HEK293 (cell line): ENCODE measurements around the gene ITGA8.

Experiments used
- CTCF ChIA-PET: fragments of 350-600 bp; formaldehyde crosslinking; extraction: SDS; loops from one replicate; lab custom pipeline; 2021; ENCODE audit warnings: antibody characterized with exemption; lab: Yijun Ruan, JAX
- POLR2A ChIA-PET: fragments of 300-600 bp; formaldehyde crosslinking; extraction: SDS; loops from one replicate; lab custom pipeline; 2020; ENCODE audit warnings: antibody characterized with exemption, inconsistent platforms; lab: Yijun Ruan, JAX
- H3K27ac ChIP-seq: fragments of 200-500 bp; sonication (Bioruptor generic); 2 replicates; pipeline ENCODE4 v1.5.1; 2014; ENCODE audit warnings: low read depth, low read length, control low read depth, inconsistent platforms; ENCODE audit errors: extremely low read depth
- H3K36me3 ChIP-seq, 2 experiments: fragments of 200-500 bp in 1 of 2; sonication (Bioruptor generic) in 1 of 2; 1 replicate in 1 of 2; 2 replicates in 1 of 2; pipeline ENCODE4 v1.5.1; 2014 to 2017; ENCODE audit warnings: inconsistent platforms in 2 of 2, low read length in 2 of 2; ENCODE audit not compliant: control insufficient read depth in 2 of 2, insufficient read depth in 1 of 2
- H3K4me1 ChIP-seq: fragments of 200-500 bp; sonication (Bioruptor generic); 2 replicates; pipeline ENCODE4 v1.5.1; 2014; ENCODE audit warnings: mild to moderate bottlenecking, low read length, inconsistent platforms; ENCODE audit not compliant: control insufficient read depth, insufficient read depth
- H3K4me3 ChIP-seq: 2 replicates; pipeline ENCODE4 v1.5.1; 2011; ENCODE audit warnings: low read depth, mild to moderate bottlenecking, control low read depth, low read length, moderate library complexity
- H3K9me3 ChIP-seq: fragments of 200-500 bp; sonication (Bioruptor generic); 2 replicates; pipeline ENCODE4 v1.5.1; 2014; ENCODE audit warnings: low read depth, low read length, inconsistent platforms; ENCODE audit not compliant: control insufficient read depth, insufficient read depth
- AEBP2 ChIP-seq: fragments of 450-650 bp; formaldehyde crosslinking; IDR thresholded peaks from 2 replicates; pipeline ENCODE4 v1.5.1; 2016; ENCODE audit warnings: missing biosample characterization, missing genetic modification characterization, borderline replicate concordance
- EGR2 ChIP-seq: fragments of 450-650 bp; formaldehyde crosslinking; IDR thresholded peaks from 2 replicates; pipeline ENCODE4 v1.5.1; 2016; ENCODE audit warnings: low read depth, missing biosample characterization, missing genetic modification characterization
- GLIS1 ChIP-seq: fragments of 450-650 bp; formaldehyde crosslinking; IDR thresholded peaks from 2 replicates; pipeline ENCODE4 v1.5.1; 2016; ENCODE audit warnings: missing biosample characterization, missing genetic modification characterization
- KLF10 ChIP-seq: fragments of 450-650 bp; IDR thresholded peaks from 2 replicates; pipeline ENCODE4 v1.5.1; 2018; ENCODE audit warnings: missing biosample characterization, mild to moderate bottlenecking, missing genetic modification characterization
- KLF9 ChIP-seq: fragments of 450-650 bp; formaldehyde crosslinking; IDR thresholded peaks from 2 replicates; pipeline ENCODE4 v1.5.1; 2016; ENCODE audit warnings: missing biosample characterization, missing genetic modification characterization, low read depth
- OSR2 ChIP-seq: fragments of 450-650 bp; formaldehyde crosslinking; IDR thresholded peaks from 2 replicates; pipeline ENCODE4 v1.5.1; 2016; ENCODE audit warnings: missing biosample characterization, missing genetic modification characterization
- SCRT1 ChIP-seq: fragments of 450-650 bp; formaldehyde crosslinking; IDR thresholded peaks from 2 replicates; pipeline ENCODE4 v1.5.1; 2016; ENCODE audit warnings: missing biosample characterization, missing genetic modification characterization, borderline replicate concordance
- SCRT2 ChIP-seq: fragments of 450-650 bp; formaldehyde crosslinking; IDR thresholded peaks from 2 replicates; pipeline ENCODE4 v1.5.1; 2016; ENCODE audit warnings: missing biosample characterization, missing genetic modification characterization
- WT1 ChIP-seq: fragments of 450-650 bp; formaldehyde crosslinking; IDR thresholded peaks from 2 replicates; pipeline ENCODE4 v1.5.1; 2016; ENCODE audit warnings: missing biosample characterization, missing genetic modification characterization
- ZBTB1 ChIP-seq: fragments of 450-650 bp; formaldehyde crosslinking; IDR thresholded peaks from 2 replicates; pipeline ENCODE4 v1.5.1; 2016; ENCODE audit warnings: missing biosample characterization, missing genetic modification characterization
- ZNF292 ChIP-seq: fragments of 450-650 bp; formaldehyde crosslinking; IDR thresholded peaks from 2 replicates; pipeline ENCODE4 v1.5.1; 2016; ENCODE audit warnings: low read depth, missing biosample characterization, missing genetic modification characterization, borderline replicate concordance
- ZNF423 ChIP-seq: fragments of 450-650 bp; formaldehyde crosslinking; IDR thresholded peaks from 2 replicates; pipeline ENCODE4 v1.5.1; 2016; ENCODE audit warnings: missing biosample characterization, missing genetic modification characterization
- ZNF473 ChIP-seq: fragments of 450-650 bp; formaldehyde crosslinking; IDR thresholded peaks from 2 replicates; pipeline ENCODE4 v1.5.1; 2017; ENCODE audit warnings: missing biosample characterization, missing genetic modification characterization
- ZNF626 ChIP-seq: fragments of 450-650 bp; sonication (Bioruptor Pico); formaldehyde crosslinking; IDR thresholded peaks from 2 replicates; pipeline ENCODE4 v1.5.1; 2018; ENCODE audit warnings: missing biosample characterization, missing genetic modification characterization, inconsistent platforms
- ZNF639 ChIP-seq: fragments of 450-650 bp; formaldehyde crosslinking; IDR thresholded peaks from 2 replicates; pipeline ENCODE4 v1.5.1; 2016; ENCODE audit warnings: missing biosample characterization, missing genetic modification characterization
- ZNF645 ChIP-seq: fragments of 450-650 bp; formaldehyde crosslinking; IDR thresholded peaks from 2 replicates; pipeline ENCODE4; 2016; ENCODE audit warnings: missing biosample characterization, missing genetic modification characterization
- ZNF658 ChIP-seq: fragments of 450-650 bp; formaldehyde crosslinking; IDR thresholded peaks from 2 replicates; pipeline ENCODE4; 2016; ENCODE audit warnings: missing biosample characterization, missing genetic modification characterization
- ZSCAN4 ChIP-seq: fragments of 450-650 bp; formaldehyde crosslinking; IDR thresholded peaks from 2 replicates; pipeline ENCODE4 v1.5.1; 2017; ENCODE audit warnings: missing biosample characterization, missing genetic modification characterization
- ZXDB ChIP-seq: fragments of 450-650 bp; formaldehyde crosslinking; IDR thresholded peaks from 2 replicates; pipeline ENCODE4 v1.5.1; 2016; ENCODE audit warnings: missing biosample characterization, missing genetic modification characterization
- TF ChIP-seq, protein P1 (sequence below): fragments of 450-650 bp; formaldehyde crosslinking; IDR thresholded peaks from 2 replicates; pipeline ENCODE4 v1.5.1; 2017; ENCODE audit warnings: missing biosample characterization, missing genetic modification characterization
- TF ChIP-seq, protein P2 (sequence below): fragments of 450-650 bp; formaldehyde crosslinking; IDR thresholded peaks from 2 replicates; pipeline ENCODE4 v1.5.1; 2016; ENCODE audit warnings: missing biosample characterization, missing genetic modification characterization

The ITGA8 gene

DNA sequence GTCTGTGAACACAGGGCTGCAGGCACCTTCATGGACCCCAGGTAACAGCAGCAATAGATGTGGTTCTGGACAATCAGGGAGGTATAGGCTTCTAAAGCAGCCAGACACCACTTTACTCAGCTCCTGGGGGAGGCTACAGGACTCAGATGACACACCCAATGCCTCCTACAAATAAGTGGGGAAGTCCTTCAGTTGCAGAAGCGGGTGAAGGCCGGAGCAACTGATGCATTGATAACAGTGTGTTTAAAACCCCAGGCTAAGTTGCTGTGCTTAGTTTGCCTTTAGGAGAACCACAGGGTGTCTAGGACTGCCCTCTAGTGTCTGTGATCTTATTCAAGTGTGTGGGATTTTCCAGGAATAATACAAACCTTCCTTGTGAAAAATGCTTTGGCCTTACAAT lies 5.9 kb upstream of the ITGA8 start (continued):
- no peak for TF ChIP-seq ZBTB1 (tag by site-specific recombination)
- TF ChIP-seq, all 188 proteins: peak for 19

- no peak overlapping the region for H3K4me3 ChIP-seq
- no peaks in the 10 kb centered on the region for H3K9me3 ChIP-seq
- ChIA-PET CTCF (interaction anchor here (0.6 to 13.2 kb wide), 9 partner anchors 10 to 295 kb away, joined by 3 to 178 read pairs (median 4); no protein-coding TSS in a partner anchor), POLR2A (no interaction called here)
- H3K27ac ChIP-seq = peak overlapping the region; percentile 51
- peaks cover 13% of the 10 kb centered on the region for H3K4me1 ChIP-seq
- TF ChIP-seq ZNF645 (tag by site-specific recombination) (no peak), ZNF639 (tag by site-specific recombination) (no peak), ZNF292 (tag by site-specific recombination) (no peak), OSR2 (tag by site-specific recombination) (no peak), ZNF626 (tag by site-specific recombination) (no peak), SCRT1 (peak; percentile 84), GLIS1 (tag by site-specific recombination) (no peak), WT1 (tag by site-specific recombination) (no peak), ZNF658 (tag by site-specific recombination) (no peak), ZXDB (tag by site-specific recombination) (no peak), ZNF423 (0 out of 2 replicates have a peak, but pooled peaks have one; percentile 13), SCRT2 (tag by site-specific recombination) (peak; percentile 86)
- TF ChIP-seq, protein P1, sequence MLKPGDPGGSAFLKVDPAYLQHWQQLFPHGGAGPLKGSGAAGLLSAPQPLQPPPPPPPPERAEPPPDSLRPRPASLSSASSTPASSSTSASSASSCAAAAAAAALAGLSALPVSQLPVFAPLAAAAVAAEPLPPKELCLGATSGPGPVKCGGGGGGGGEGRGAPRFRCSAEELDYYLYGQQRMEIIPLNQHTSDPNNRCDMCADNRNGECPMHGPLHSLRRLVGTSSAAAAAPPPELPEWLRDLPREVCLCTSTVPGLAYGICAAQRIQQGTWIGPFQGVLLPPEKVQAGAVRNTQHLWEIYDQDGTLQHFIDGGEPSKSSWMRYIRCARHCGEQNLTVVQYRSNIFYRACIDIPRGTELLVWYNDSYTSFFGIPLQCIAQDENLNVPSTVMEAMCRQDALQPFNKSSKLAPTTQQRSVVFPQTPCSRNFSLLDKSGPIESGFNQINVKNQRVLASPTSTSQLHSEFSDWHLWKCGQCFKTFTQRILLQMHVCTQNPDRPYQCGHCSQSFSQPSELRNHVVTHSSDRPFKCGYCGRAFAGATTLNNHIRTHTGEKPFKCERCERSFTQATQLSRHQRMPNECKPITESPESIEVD = peak; percentile 98
- no peaks in the 10 kb centered on the region for H3K36me3 ChIP-seq
Measured at GRCh38 chr10:15724683-15725082, 5.0 kb upstream of the ITGA8 start.

GRCh38 chr10:15723803-15724202 lies 4.1 kb upstream of the ITGA8 start:
- H3K9me3 ChIP-seq = no peaks in the 10 kb centered on the region
- CTCF ChIA-PET = interaction anchor here (0.6 to 13.2 kb wide), 6 partner anchors 14 to 294 kb away, joined by 3 to 178 read pairs (median 4); no protein-coding TSS in a partner anchor
- H3K36me3 ChIP-seq = no peaks in the 10 kb centered on the region
- POLR2A ChIA-PET = no interaction called here
- H3K4me3 ChIP-seq = no peak overlapping the region
- H3K4me1 ChIP-seq = peaks cover 15% of the 10 kb centered on the region
- no peak overlapping the region for H3K27ac ChIP-seq
- peak; percentile 37; the same call in 1 of the 2 replicates for TF ChIP-seq GLIS1 (tag by site-specific recombination)
- no peak for TF ChIP-seq KLF10 (tag by site-specific recombination)
- TF ChIP-seq, all 188 proteins: peak for 1

DNA sequence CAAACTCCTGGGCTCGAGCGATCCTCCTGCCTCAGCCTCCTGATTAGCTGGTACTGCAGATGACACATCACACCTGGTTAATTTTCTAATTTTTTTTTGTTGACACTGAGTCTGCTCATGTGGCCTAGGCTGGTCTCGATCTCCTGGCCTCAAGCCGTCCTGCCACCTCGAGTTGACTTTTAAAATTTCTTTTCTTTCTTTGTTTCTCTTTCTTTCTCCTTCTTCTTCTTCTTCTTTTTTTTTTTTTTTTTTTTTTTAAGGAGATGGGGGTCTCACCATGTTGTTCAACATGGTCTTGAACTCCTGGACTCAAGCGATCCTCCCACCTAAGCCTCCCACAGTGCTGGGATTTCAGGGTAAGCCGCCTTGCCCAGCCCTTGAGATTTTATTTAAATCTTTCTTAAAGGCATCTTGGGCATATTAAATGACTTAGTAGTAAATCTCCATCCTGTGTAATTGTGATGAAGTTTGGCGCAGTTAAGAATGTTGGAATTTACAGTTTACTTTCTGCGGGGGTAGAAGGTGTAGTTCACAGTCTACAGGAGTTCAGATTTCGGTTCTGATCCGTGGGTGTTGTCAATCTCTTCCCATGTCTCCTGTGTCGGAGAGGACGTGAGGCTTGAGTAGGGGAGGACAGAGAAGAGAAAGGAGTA lies 1.0 kb upstream of the ITGA8 start:
- H3K9me3 ChIP-seq = no peaks in the 10 kb centered on the region
- H3K4me1 ChIP-seq = peaks cover 23% of the 10 kb centered on the region
- H3K4me3 ChIP-seq = no peak overlapping the region
- no peaks in the 10 kb centered on the region for H3K36me3 ChIP-seq
- no peak overlapping the region for H3K27ac ChIP-seq
- CTCF ChIA-PET = interaction anchor here (0.7 to 13.2 kb wide), 17 partner anchors 8 to 291 kb away, joined by 3 to 178 read pairs (median 5); no protein-coding TSS in a partner anchor
- POLR2A ChIA-PET = interaction anchor here (0.7 kb wide), 1 partner anchor 136 kb away, joined by 3 read pairs; no protein-coding TSS in a partner anchor
- no peak for TF ChIP-seq ZNF473
- TF ChIP-seq, protein P2, sequence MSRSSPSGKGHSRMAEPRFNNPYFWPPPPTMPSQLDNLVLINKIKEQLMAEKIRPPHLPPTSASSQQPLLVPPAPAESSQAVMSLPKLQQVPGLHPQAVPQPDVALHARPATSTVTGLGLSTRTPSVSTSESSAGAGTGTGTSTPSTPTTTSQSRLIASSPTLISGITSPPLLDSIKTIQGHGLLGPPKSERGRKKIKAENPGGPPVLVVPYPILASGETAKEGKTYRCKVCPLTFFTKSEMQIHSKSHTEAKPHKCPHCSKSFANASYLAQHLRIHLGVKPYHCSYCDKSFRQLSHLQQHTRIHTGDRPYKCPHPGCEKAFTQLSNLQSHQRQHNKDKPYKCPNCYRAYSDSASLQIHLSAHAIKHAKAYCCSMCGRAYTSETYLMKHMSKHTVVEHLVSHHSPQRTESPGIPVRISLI = peak; percentile 67; the same call in 1 of the 2 replicates
- TF ChIP-seq AEBP2 (tag by site-specific recombination) = no peak
- no peak for TF ChIP-seq ZSCAN4 (tag by site-specific recombination)
- no peak for TF ChIP-seq KLF9 (tag by site-specific recombination)
- TF ChIP-seq EGR2 (tag by site-specific recombination) = peak; percentile 32; the same call in 1 of the 2 replicates
